ENCODE results near the gene LTB4R2. TPM values are rescaled to one million over a fixed set of nuclear protein-coding genes. Genes with fewer than 3 reads are reported as not detected.

LTB4R2 gene
- total RNA-seq, 2 experiments from 2014 or later: 17.8 to 18.7 TPM

DNA sequence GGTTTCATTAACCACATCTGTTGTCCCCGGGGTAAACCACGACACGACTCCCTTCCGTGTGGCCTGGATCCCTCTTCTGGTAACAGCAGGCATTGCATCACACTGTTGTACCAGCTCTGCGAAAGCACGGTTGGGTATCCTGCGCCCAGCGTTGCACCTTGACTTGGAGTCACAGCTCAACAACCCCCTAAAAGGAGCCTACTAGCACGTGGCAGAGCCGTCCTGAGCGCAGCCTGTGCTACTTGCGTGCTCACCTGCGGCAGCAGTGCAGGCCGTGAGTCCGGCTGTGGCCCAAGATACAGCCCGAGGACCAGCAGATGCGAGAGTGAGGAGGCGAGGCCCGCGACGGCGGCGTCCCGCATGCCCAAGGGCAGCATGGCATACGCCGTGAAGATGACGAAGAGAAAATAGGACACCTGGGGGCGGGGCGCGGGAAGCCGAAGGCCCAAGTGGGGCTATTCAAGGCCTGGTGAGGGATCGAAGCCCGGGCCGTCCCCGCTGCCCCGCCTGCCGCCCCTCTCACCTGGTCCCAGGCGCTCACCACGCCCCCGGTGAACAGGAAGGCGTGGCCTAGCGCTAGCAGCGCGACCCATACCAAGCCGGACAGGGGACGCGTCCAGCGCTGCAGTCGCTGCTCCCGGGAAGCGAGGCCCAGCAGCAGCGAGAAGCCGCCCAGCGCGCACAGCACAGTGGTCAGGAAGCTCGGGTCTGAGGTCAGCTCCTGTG lies 22.5 kb downstream of the LTB4R2 start:
- Mint-ChIP-seq H3K4me3 (peak overlapping the region; percentile 75), H3K9me3 (ENCODE audit: insufficient read depth) (no peaks in the 10 kb centered on the region), H3K27ac (peak overlapping the region; percentile 61), H3K4me1 (ENCODE audit: low read depth) (peaks cover 73% of the 10 kb centered on the region), H3K27me3 (ENCODE audit: low read depth) (peaks cover 22% of the 10 kb centered on the region), H3K36me3 (ENCODE audit: low read depth) (peaks cover 22% of the 10 kb centered on the region)
- DNase-seq (peak; percentile 94), ATAC-seq (peak; percentile 79)
- ChIA-PET POLR2A (interaction anchor here (0.6 to 13.7 kb wide), 7 partner anchors 14 to 104 kb away, joined by 3 to 185 read pairs (median 3); partner anchors contain the start of genes CBLN3, KHNYN and TINF2), CTCF (interaction anchor here (0.6 to 12.7 kb wide), 35 partner anchors 9 to 350 kb away, joined by 3 to 709 read pairs (median 5); partner anchors contain the start of genes CBLN3, CHMP4A, CIDEB and DHRS1)

DNA sequence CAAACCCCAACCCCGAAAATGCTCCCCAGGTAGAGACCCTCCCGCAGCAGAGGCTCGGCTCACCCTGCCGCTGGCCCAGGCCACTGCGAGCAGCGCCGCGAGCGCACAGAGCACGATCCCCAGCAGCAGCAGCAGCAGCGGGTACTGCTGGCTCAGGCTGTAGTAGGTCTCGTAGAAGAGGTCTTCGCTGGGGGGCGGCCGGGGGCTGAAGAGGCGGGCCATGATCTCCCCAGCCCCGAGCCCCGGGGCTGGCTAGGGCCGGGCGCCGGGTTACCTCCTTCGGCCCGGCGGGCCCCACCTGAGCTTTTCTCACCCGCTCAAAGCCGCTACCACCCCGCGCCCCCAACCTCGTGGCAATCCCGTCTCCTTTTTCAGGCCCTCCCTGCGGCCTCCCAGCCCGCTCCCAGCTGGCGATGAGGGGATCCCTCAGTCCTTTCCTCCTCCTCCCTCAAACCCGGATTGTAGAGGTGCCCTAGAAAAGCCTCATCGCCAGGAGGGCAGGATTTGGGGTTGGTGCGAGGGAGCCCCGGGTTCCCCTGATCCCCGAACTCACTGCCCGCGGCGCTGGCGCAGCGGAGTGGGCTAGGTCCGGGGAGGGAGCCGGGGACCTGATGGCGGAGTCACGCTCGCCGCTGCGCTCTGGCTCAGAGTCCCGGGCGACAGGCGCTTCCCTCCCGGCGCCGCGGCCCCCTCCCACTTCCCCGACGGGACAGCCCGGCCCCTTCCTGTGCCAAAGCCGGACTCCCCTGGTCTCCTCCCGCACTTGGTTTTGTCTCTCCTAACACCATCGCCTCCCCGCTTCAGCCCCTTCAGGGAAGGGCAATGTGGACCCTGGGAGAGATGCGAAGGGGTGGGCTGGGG lies 24.7 kb downstream of the LTB4R2 start, which contains the start of gene ADCY4:
Gene ADCY4, minus strand, starts transcription at position 641 of the 861 bp plus-strand sequence. Its CDS starts 419 bp downstream, at position 222.
- CTCF ChIA-PET: interaction anchor here (1.3 to 12.7 kb wide), 13 partner anchors 7 to 226 kb away, joined by 4 to 709 read pairs (median 27); partner anchors contain the start of genes CBLN3, CIDEB, KHNYN and LTB4R
- POLR2A ChIA-PET: interaction anchor here (1.2 to 13.7 kb wide), 3 partner anchors 96 to 121 kb away, joined by 3 to 185 read pairs (median 16); partner anchors contain the start of genes CBLN3, CHMP4A and KHNYN
- H3K4me3 Mint-ChIP-seq: peak within 1 kb of the TSS; percentile 49
- H3K36me3 Mint-ChIP-seq (ENCODE audit: low read depth): peaks cover 34% of the 10 kb centered on the region
- H3K4me1 Mint-ChIP-seq (ENCODE audit: low read depth): peaks cover 60% of the 10 kb centered on the region
- ATAC-seq (no peak), DNase-seq (no peak)
- H3K27me3 Mint-ChIP-seq (ENCODE audit: low read depth): peaks cover 22% of the 10 kb centered on the region
- no peaks in the 10 kb centered on the region for H3K9me3 Mint-ChIP-seq (ENCODE audit: insufficient read depth)
- H3K27ac Mint-ChIP-seq: peak within 1 kb of the TSS; percentile 8

DNA sequence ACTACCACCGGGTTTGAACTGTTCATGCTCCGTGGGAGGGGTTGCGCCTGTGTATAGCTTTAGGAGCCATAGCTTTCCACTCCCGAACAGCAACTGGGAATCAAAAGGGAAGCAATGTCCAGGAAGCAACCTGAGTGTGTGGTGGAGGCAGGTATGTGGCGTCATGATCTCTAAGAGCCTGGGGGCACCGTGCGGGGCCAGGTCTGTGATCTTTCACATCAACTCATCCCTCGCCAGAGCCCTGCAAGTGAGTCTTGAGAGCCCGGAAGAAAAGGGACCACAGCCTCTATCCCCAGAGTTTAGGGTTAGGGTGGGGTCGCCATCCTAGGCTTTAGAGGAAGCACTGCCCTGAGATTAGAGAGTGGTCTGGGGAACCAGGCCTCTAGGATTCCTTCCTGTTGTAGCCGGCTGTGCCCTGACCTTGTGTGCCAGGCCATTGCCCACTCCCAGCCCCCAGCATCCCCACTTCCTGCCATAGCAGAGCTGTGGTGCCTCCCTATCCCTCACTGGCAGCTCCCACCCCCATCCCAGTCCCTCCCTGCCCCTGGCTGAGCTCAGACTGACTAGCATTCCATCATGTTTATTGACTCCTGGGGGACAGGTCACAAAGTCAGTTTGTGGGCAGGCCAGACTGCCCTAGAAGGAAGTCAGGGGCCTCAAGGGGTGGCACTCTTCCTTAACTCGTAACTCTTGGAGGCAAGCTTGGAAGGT lies 25.7 kb downstream of the LTB4R2 start:
- POLR2A ChIA-PET: interaction anchor here (1.2 to 13.7 kb wide), 2 partner anchors 95 to 122 kb away, joined by 3 to 185 read pairs; partner anchors contain the start of genes CBLN3, CHMP4A and KHNYN
- no peak for DNase-seq
- no peak overlapping the region for H3K4me3 Mint-ChIP-seq

DNA sequence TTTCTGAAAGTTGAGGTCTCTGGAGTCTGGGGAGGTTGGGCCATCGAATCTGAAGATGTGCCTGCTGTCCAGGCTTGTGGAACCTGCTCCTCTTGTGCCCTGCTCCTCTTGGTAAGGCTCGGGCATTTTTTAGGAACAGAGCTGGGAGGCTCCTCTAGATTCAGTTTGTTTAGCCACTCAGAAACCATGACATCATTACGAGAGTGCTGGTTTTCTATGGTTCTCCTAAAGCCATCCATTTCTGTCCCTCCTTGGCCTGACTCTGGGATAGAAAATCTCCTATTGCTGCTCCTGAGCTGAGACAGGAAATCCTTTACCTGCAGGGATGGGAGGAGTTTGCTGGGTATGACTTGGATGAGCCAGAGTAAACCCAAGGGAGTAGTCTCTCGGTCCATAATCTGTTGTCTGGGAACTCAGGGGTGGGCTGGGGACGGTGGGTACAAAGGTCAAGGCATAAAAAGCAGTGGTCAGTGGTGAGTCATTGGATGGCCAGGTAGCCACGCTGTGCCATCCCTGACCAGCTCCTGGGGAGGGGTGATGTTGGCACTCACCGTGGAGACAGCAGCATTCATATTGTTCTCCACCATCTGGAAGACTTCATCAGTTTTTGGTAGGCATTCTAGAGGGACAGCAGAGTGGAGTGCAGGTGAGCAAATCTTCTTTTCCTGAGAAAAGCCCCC lies 27.3 kb downstream of the LTB4R2 start:
- Mint-ChIP-seq H3K27ac (no peak overlapping the region), H3K27me3 (ENCODE audit: low read depth) (peaks cover 25% of the 10 kb centered on the region), H3K36me3 (ENCODE audit: low read depth) (peaks cover 34% of the 10 kb centered on the region), H3K4me1 (ENCODE audit: low read depth) (peaks cover 43% of the 10 kb centered on the region), H3K9me3 (ENCODE audit: insufficient read depth) (no peaks in the 10 kb centered on the region), H3K4me3 (no peak overlapping the region)
- POLR2A ChIA-PET: interaction anchor here (1.8 to 13.7 kb wide), 2 partner anchors 93 to 105 kb away, joined by 6 to 185 read pairs; partner anchors contain the start of genes CBLN3, KHNYN and SDR39U1
- CTCF ChIA-PET: interaction anchor here (1.0 to 12.7 kb wide), 5 partner anchors 8 to 92 kb away, joined by 3 to 709 read pairs (median 4); partner anchors contain the start of genes CBLN3, CIDEB and KHNYN
- no peak for ATAC-seq
- DNase-seq: no peak

More for the DNA sequence above, 25.7 kb downstream of the LTB4R2 start:
- ATAC-seq: no peak
- H3K27me3 Mint-ChIP-seq (ENCODE audit: low read depth): peaks cover 22% of the 10 kb centered on the region
- H3K36me3 Mint-ChIP-seq (ENCODE audit: low read depth): peaks cover 34% of the 10 kb centered on the region
- peaks cover 58% of the 10 kb centered on the region for H3K4me1 Mint-ChIP-seq (ENCODE audit: low read depth)
- H3K27ac Mint-ChIP-seq: no peak overlapping the region
- CTCF ChIA-PET: interaction anchor here (1.4 to 12.7 kb wide), 4 partner anchors 11 to 94 kb away, joined by 3 to 709 read pairs (median 26); partner anchors contain the start of genes CBLN3, CIDEB and KHNYN
- H3K9me3 Mint-ChIP-seq (ENCODE audit: insufficient read depth): no peaks in the 10 kb centered on the region

DNA sequence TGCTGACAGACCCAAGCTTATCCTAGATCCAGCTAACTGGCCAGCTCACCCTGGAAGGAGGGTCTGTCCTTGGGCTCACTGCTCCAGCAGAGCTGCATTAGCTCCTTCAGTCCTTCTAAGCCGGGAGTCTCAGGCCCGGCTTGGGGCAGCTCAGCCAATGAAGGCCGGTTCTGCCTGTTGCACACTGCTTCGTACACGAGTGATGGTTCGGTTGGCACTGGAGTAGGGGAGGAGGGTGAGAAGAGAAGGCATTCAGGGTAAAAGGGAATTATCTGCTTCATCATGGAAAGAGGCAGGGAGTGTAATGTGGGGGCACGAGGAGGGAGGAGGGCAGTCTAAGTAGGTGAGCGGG lies 27.9 kb downstream of the LTB4R2 start:
- Mint-ChIP-seq H3K4me3 (peak overlapping the region; percentile 90), H3K27me3 (ENCODE audit: low read depth) (peaks cover 24% of the 10 kb centered on the region), H3K9me3 (ENCODE audit: insufficient read depth) (no peaks in the 10 kb centered on the region), H3K27ac (no peak overlapping the region), H3K36me3 (ENCODE audit: low read depth) (peaks cover 34% of the 10 kb centered on the region), H3K4me1 (ENCODE audit: low read depth) (peaks cover 39% of the 10 kb centered on the region)
- DNase-seq (no peak), ATAC-seq (no peak)
- ChIA-PET POLR2A (interaction anchor here (1.8 to 13.7 kb wide), 2 partner anchors 93 to 104 kb away, joined by 6 to 185 read pairs; partner anchors contain the start of genes CBLN3, KHNYN and SDR39U1), CTCF (interaction anchor here (1.0 to 12.7 kb wide), 4 partner anchors 9 to 92 kb away, joined by 3 to 709 read pairs (median 7); partner anchors contain the start of genes CBLN3, CIDEB and KHNYN)

DNA sequence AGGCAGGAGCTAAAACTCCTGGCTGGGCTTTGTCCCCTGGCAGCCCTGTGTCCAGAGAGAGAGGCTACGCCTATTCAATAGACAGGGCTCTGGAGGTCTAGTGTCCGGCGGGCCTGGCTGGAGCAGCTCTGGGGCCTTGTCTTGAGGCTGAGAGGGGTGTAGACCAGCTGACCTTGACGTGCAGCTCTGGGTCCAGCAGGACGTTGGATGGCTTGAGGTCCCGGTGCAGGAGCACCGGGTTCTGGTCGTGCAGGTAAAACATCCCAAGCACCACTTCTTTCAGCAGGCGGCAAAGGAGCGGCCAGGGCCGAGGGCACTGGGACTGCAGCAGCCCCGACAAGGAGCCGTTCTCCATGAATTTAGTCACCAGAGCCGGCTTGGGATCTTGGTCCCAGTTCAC lies 28.9 kb downstream of the LTB4R2 start:
- Mint-ChIP-seq H3K9me3 (ENCODE audit: insufficient read depth) (no peaks in the 10 kb centered on the region), H3K4me3 (peak overlapping the region; percentile 90), H3K27ac (no peak overlapping the region), H3K36me3 (ENCODE audit: low read depth) (peaks cover 34% of the 10 kb centered on the region), H3K4me1 (ENCODE audit: low read depth) (peaks cover 29% of the 10 kb centered on the region), H3K27me3 (ENCODE audit: low read depth) (peaks cover 24% of the 10 kb centered on the region)
- ChIA-PET POLR2A (interaction anchor here (1.8 to 13.7 kb wide), 2 partner anchors 92 to 103 kb away, joined by 6 to 185 read pairs; partner anchors contain the start of genes CBLN3, KHNYN and SDR39U1), CTCF (interaction anchor here (1.2 to 12.7 kb wide), 4 partner anchors 11 to 91 kb away, joined by 4 to 709 read pairs (median 6); partner anchors contain the start of genes CBLN3, CIDEB and KHNYN)
- ATAC-seq: no peak
- DNase-seq: no peak

DNA sequence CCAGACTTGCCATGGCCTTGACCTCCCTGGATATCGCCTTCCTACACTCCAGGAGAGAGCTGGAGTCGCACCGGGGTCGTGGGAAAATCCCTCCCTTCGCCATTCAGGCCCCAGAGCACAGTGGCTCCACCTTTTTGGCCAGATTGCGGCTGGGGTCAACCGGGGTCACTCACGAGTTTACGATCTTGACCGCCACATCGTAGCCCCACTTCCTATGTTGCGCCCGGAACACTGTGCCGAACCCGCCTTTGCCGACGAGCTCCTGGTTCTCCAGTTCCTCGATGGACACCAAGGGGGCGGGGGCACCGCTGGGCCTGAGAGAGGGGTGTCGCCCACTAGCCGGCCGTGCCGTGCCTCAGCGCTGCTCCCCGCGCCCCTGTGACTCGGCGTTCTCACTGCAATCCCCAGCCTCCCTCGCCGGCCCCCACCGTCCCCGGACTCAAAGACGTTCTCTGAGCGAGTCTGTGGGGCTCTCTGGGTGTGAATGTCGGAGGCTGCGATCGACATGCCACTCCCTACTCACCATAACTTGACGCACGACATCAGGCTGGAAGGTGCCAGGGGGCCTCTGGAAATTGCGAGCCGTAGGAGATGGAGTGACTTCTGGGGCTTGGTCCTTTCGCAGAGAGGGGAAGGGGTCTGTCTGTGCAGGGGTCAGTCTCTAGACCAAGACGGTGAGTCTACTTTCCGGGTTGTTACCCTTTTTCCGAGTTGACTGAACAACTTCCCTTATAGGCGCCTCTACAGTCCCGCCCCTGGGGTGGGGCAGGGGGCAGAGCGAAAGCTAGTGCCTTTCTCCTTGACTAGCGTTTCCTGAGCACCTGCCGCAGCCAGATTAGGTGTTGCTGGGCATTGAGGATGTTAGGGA lies 29.6 kb downstream of the LTB4R2 start, which contains the start of gene RIPK3:
Gene RIPK3, minus strand, starts transcription at position 708 of the 868 bp plus-strand sequence. Its CDS starts 165 bp downstream, at position 543.
- Mint-ChIP-seq H3K4me3 (peak within 1 kb of the TSS; percentile 90), H3K4me1 (ENCODE audit: low read depth) (peaks cover 24% of the 10 kb centered on the region), H3K27ac (peak within 1 kb of the TSS; percentile 92), H3K27me3 (ENCODE audit: low read depth) (peaks cover 24% of the 10 kb centered on the region), H3K9me3 (ENCODE audit: insufficient read depth) (no peaks in the 10 kb centered on the region), H3K36me3 (ENCODE audit: low read depth) (peaks cover 34% of the 10 kb centered on the region)
- ChIA-PET POLR2A (interaction anchor here (0.7 to 13.7 kb wide), 8 partner anchors 16 to 126 kb away, joined by 3 to 185 read pairs (median 4); partner anchors contain the start of genes CBLN3, CHMP4A, KHNYN and SDR39U1), CTCF (interaction anchor here (0.9 to 12.7 kb wide), 8 partner anchors 7 to 90 kb away, joined by 3 to 709 read pairs (median 6); partner anchors contain the start of genes CBLN3, CIDEB and KHNYN)
- ATAC-seq: peak; percentile 97
- peak; percentile 82 for DNase-seq

DNA sequence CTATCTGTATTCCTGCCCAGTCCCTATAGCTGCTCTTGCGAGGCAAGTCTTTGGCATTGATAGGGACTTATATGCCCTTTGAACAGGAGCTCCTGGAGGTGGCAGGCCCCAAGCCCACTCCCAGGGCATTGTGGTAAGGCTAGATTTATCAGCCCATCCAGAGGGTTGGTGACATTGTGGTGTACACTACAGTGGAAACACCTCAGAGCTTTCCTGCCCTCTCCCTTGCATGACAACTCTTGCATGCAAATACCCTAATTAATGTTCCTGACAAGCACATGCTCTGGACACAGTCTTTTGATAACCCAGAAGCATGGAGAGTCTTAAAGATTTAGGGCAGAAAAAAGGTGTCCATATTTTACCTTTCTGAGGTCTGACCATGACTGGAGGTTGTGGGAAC lies 30.7 kb downstream of the LTB4R2 start:
- peaks cover 30% of the 10 kb centered on the region for H3K36me3 Mint-ChIP-seq (ENCODE audit: low read depth)
- no peak overlapping the region for H3K4me3 Mint-ChIP-seq
- H3K27ac Mint-ChIP-seq: no peak overlapping the region
- ATAC-seq: no peak
- no peaks in the 10 kb centered on the region for H3K9me3 Mint-ChIP-seq (ENCODE audit: insufficient read depth)
- H3K4me1 Mint-ChIP-seq (ENCODE audit: low read depth): peaks cover 20% of the 10 kb centered on the region
- H3K27me3 Mint-ChIP-seq (ENCODE audit: low read depth): peaks cover 24% of the 10 kb centered on the region
- CTCF ChIA-PET: interaction anchor here (0.9 to 12.7 kb wide), 4 partner anchors 8 to 89 kb away, joined by 4 to 709 read pairs (median 20); partner anchors contain the start of genes CBLN3, CIDEB and KHNYN
- POLR2A ChIA-PET: interaction anchor here (1.9 to 13.7 kb wide), 2 partner anchors 90 to 127 kb away, joined by 6 to 185 read pairs; partner anchors contain the start of genes CBLN3, CHMP4A and KHNYN
- no peak for DNase-seq

DNA sequence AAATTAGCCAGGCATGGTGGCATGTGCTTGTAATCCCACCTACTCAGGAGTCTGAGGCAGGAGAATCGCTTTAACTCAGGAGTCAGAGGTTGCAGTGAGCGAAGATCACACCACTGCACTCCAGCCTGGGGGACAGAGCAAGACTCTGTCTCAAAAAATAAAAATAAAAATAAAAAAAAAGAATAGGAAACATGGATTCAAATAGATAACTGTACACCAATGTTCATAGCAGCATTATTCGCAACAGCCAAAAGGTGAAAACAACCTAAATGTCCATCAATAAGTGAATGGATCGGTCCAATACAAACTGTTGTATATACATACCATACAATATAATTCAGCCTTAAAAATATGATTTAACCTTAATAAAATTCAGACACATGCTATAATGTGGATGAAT lies 32.9 kb downstream of the LTB4R2 start:
- ATAC-seq (no peak), DNase-seq (no peak)
- POLR2A ChIA-PET: no interaction called here
- H3K27me3 Mint-ChIP-seq (ENCODE audit: low read depth): peaks cover 33% of the 10 kb centered on the region
- peaks cover 8% of the 10 kb centered on the region for H3K36me3 Mint-ChIP-seq (ENCODE audit: low read depth)
- no peak overlapping the region for H3K4me3 Mint-ChIP-seq
- H3K4me1 Mint-ChIP-seq (ENCODE audit: low read depth): peaks cover 16% of the 10 kb centered on the region
- H3K9me3 Mint-ChIP-seq (ENCODE audit: insufficient read depth): no peaks in the 10 kb centered on the region
- CTCF ChIA-PET: interaction anchor here (0.8 to 12.7 kb wide), 4 partner anchors 9 to 89 kb away, joined by 3 to 709 read pairs (median 15); partner anchors contain the start of genes CBLN3 and KHNYN
- H3K27ac Mint-ChIP-seq: no peak overlapping the region
